Activated T-helper 2 cell treated with anti-CD3 and anti-CD28 coated beads, Interferon-gamma antibody, Interleukin-2, Interleukin-4, amounts not matched to agents 10 μg/mL and 5 μg/mL and 100 μg/mL, durations not matched to agents 14 hours and 24 hours and 36 hours (primary cell): Measurements from ENCODE around the gene FKBP15. TPM values are rescaled to one million over a fixed set of nuclear protein-coding genes. Genes with fewer than 3 reads are reported as not detected.
A peak's percentile ranks its signal among the peaks of the same experiment; 100 is the strongest.
"Not testable (repeated sequence)": the region's sequence is repeated elsewhere in the genome, so short reads cannot be mapped to it uniquely, and the experiment has no call there.

Source experiments
- DNase-seq: peaks from one replicate; pipeline ENCODE4 v3.0.0; 2021; ENCODE audit warnings: low spot score
- H3K27ac Mint-ChIP-seq: one replicate; pipeline ENCODE4 v1.8.0; 2021; ENCODE audit warnings: mixed read lengths
- H3K27me3 Mint-ChIP-seq: one replicate; pipeline ENCODE4 v1.8.0; 2021; ENCODE audit warnings: low read depth, mixed read lengths
- H3K36me3 Mint-ChIP-seq: one replicate; pipeline ENCODE4 v1.8.0; 2021; ENCODE audit warnings: low read depth, mixed read lengths
- H3K4me1 Mint-ChIP-seq: one replicate; pipeline ENCODE4 v1.8.0; 2021; ENCODE audit warnings: low read depth, mixed read lengths
- H3K4me3 Mint-ChIP-seq: one replicate; pipeline ENCODE4 v1.8.0; 2021; ENCODE audit warnings: low read depth, mild to moderate bottlenecking, moderate library complexity, mixed read lengths
- H3K9me3 Mint-ChIP-seq: one replicate; pipeline ENCODE4 v1.8.0; 2021; ENCODE audit warnings: mixed read lengths
- intact Hi-C: fragments of 100-400 bp; cut with micrococcal nuclease; formaldehyde crosslinking; loops from one replicate; pipeline ENCODE4 v1.15.1; 2023
- total RNA-seq: library from RNA; stranded (reverse); gene quantifications from 2 replicates; pipeline ENCODE4 v1.2.3, GENCODE V29; 2022

Gene FKBP15
- total RNA-seq, 1 donor from 2014 or later, result 40.4 TPM

DNA sequence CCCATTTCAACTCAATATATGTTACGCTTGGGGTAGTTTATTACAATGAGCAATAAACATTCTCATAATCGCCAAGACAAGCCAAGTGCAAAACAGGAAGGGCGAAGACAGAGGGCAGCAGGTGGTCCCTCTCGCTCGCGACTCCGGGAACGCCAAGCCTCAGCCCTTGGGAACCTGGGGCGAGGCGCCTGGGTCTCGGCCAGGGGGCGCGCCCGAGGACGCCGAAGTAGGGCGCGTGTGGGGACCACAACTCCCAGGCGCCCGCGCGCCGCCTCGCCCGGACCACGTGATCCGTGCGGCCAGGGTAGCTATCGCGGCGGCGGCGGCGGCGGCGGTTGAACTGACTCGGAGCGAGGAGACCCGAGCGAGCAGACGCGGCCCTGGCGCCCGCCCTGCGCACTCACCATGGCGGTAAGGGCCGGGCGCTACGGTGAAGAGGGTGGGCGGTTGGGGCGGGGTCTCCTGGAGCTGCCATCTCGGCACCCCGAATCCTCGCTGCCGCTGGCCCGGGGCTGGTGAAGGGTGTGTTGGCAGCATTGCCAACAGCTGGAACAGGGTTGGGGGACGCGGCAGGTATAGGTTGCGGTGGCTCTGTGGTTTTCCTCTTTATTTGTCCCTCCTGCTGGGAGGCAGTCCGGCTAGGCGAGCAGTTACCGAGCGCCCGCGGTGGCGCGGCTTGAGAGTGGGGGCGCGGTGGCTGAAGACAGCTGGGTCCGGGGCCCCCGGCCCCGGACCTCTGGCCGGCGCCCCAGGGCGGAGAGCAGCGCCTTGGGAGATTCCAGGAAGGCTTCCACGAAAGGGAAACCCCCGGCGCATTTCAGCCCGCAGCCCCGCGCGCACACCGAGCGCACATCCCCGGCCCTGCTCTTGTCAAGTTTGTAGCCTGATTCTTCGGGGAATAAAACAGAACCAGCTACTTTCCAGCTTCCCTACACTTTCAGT lies 70.1 kb downstream of the FKBP15 start, which contains the start of gene SLC31A2:
SLC31A2 (plus strand) TSS at position 338 of the 942 bp plus-strand sequence; CDS start at position 406, 68 bp downstream.
- H3K4me3 Mint-ChIP-seq, result peak within 1 kb of the TSS; percentile 79

DNA sequence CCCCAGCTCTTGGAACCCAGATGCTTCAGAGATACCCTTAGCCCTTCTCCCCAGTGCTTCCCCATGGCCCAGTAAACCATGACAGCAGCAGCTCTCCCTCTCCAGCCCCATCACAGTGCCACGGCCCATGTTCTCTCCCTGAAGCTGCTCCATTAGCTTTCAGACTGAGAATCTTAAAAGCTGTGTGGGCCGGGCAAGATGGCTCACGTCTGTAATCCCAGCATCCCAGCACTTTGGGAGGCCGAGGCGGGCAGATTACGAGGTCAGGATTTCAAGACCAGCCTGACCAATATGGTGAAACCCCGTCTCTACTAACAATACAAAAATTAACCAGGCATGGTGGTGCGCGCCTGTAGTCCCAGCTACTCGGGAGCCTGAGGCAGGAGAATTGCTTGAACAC lies 71.5 kb downstream of the FKBP15 start:
- intact Hi-C loops, H3K9me3 Mint-ChIP-seq: not testable (repeated sequence)

More for the DNA sequence above, 70.1 kb downstream of the FKBP15 start, which contains the start of gene SLC31A2:
- peak; percentile 82 for DNase-seq
- intact Hi-C loops, result loop anchor here (2.0 to 5.0 kb wide), 3 partner anchors 70 to 261 kb away; partner anchors contain the start of genes C9orf43, CDC26, FKBP15 and POLE3
- Mint-ChIP-seq H3K9me3 (no peaks in the 10 kb centered on the region), H3K36me3 (peaks cover 3% of the 10 kb centered on the region), H3K27me3 (peaks cover 11% of the 10 kb centered on the region), H3K4me1 (peaks cover 31% of the 10 kb centered on the region), H3K27ac (peak within 1 kb of the TSS; percentile 42)

DNA sequence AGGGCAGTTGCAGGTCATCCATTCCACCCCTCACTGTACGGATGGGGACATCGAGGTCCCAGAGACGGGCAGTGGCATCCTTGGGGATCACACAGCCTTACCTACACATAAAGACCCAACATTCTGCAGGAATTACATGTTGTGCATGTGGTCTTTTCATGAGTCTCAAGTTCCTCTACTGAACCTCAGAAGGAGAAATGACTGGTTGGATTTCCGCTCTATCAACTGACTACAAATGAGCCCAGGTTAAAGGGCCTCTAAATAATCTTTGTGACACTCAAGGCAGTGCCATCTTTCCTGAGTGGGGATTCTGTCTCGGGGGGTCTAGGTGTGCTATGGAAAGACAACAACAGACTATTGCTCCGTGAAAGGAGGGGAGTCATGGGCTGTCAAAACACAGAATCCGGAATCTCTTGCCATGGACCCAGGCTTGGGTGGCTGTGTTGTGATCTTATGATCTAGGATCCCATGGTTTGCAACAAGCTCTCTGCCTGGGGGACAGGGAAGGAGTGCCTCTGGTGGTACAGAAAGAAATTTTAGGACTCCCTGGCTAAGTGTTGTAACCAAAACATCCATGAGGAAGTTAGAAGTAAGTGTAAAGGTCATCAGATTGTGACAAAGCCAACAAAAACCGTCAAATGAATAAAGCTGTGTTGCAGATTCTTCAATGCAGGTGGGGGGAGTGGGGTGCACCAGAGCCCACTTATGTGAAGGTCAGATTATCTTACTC lies 72.1 kb downstream of the FKBP15 start:
- Mint-ChIP-seq H3K27me3 (peaks cover 25% of the 10 kb centered on the region), H3K4me3 (no peak overlapping the region), H3K4me1 (peaks cover 16% of the 10 kb centered on the region), H3K27ac (no peak overlapping the region), H3K36me3 (peaks cover 3% of the 10 kb centered on the region), H3K9me3 (no peaks in the 10 kb centered on the region)
- DNase-seq, result no peak
- intact Hi-C loops, result no loop called here

More for the DNA sequence above, 71.5 kb downstream of the FKBP15 start:
- DNase-seq, H3K27ac Mint-ChIP-seq, H3K36me3 Mint-ChIP-seq, H3K4me3 Mint-ChIP-seq: not testable (repeated sequence)
- Mint-ChIP-seq H3K27me3 (peaks cover 24% of the 10 kb centered on the region), H3K4me1 (peaks cover 17% of the 10 kb centered on the region)

DNA sequence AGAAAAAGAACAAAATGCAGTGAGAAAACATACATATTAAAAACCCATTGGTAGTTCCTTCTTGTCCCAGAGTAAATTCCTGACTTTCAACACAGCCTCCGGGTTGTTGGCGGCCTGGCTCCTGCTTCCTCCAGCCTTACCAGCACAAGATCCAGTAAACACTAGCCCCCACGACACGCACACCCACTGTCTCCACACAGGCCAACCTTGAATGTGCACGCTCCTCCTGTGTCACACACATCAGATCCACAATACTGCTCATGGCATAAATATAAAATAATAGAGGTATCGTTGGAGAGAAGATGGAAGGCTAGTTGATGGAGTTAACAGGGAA lies 72.7 kb downstream of the FKBP15 start:
- no peak overlapping the region for H3K27ac Mint-ChIP-seq
- peaks cover 3% of the 10 kb centered on the region for H3K36me3 Mint-ChIP-seq
- no peak for DNase-seq
- peaks cover 25% of the 10 kb centered on the region for H3K27me3 Mint-ChIP-seq
- H3K4me3 Mint-ChIP-seq, result no peak overlapping the region
- intact Hi-C loops, result no loop called here
- no peaks in the 10 kb centered on the region for H3K9me3 Mint-ChIP-seq
- H3K4me1 Mint-ChIP-seq, result peaks cover 16% of the 10 kb centered on the region

DNA sequence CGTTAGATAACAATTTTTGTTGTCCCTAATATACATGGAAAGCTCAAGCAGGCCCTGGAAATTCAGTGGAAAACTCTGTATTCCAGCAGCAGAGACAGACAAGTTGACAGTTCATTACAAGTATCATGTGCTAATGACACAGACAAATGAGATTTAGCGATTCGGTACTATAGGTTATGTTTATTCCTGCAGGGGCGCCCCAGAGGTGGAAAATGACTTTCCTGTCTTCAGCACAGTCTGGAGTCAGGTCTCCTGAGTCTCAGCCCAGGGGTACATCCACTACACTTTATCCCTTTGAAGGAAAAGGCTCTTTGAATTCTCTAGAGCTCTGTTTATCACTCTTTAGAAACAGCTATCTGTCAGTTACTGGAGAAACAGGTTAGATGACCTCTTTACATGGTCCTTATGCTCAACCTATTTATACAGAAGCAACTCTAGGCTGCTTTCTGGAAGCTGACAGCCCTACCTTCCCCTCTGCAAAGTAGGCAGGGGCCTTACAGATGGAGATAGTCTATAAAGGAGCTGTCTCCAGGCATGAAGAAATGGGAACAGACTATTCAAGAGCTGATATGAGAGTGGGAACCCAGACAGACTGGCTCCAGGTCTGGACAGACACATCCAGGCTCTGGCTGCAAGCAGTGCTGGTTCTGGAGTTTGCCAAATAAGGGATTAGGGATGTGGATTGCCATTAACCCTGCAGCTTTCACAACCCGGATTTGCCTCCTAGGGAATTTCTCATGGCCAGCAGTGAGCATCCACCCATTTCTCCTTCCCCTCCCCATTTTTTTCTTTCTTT lies 77.4 kb downstream of the FKBP15 start:
- no peak for DNase-seq
- H3K27me3 Mint-ChIP-seq, result peaks cover 20% of the 10 kb centered on the region
- no peak overlapping the region for H3K4me3 Mint-ChIP-seq
- H3K4me1 Mint-ChIP-seq, result peaks cover 5% of the 10 kb centered on the region
- intact Hi-C loops, result no loop called here
- no peaks in the 10 kb centered on the region for H3K36me3 Mint-ChIP-seq
- no peak overlapping the region for H3K27ac Mint-ChIP-seq
- H3K9me3 Mint-ChIP-seq, result peaks cover 8% of the 10 kb centered on the region

DNA sequence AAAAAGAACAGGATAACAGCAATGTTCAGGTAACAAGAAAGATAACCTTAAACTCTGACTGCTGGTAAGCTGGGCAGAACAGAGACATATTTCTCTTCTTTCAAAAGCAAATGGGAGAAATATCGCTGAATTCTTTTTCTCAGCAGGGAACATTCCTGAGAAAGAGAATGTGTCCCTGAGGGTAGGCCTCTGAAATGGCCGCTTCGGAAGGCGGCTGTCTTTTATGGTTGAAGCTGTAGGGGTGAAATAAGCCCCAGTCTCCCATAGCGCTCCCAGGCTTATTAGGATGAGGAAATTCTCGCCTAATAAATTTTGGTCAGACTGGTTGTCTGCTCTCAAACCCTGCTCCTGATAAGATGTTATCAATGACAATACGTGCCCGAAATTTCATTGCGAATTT lies 80.2 kb downstream of the FKBP15 start:
- DNase-seq, H3K27ac Mint-ChIP-seq, H3K4me1 Mint-ChIP-seq, H3K9me3 Mint-ChIP-seq, intact Hi-C loops, H3K36me3 Mint-ChIP-seq, H3K4me3 Mint-ChIP-seq: not testable (repeated sequence)
- peaks cover 17% of the 10 kb centered on the region for H3K27me3 Mint-ChIP-seq

DNA sequence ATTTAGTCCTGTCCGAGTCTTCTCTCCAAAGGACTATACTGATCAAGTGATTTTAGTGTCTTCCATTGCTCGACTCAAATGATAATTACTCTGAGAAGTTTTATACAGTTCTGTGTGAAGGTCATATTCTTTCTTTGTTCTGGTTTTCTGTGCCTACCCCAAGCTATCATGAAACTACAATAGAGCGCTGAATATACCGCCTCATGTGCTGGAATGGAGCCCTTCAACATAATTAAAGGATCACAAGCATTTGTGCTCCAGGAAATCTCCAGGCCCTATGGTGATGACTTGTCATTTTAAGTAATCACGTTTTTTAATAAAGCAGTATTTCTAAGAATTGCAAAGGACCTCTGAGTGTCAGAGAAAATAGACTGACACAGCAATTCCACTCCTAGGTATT lies 81.1 kb downstream of the FKBP15 start:
- H3K4me1 Mint-ChIP-seq, result peaks cover 7% of the 10 kb centered on the region
- intact Hi-C loops, result no loop called here
- H3K4me3 Mint-ChIP-seq, result no peak overlapping the region
- H3K27me3 Mint-ChIP-seq, result peaks cover 12% of the 10 kb centered on the region
- no peaks in the 10 kb centered on the region for H3K36me3 Mint-ChIP-seq
- H3K27ac Mint-ChIP-seq, result no peak overlapping the region
- no peak for DNase-seq
- H3K9me3 Mint-ChIP-seq, result peaks cover 8% of the 10 kb centered on the region

DNA sequence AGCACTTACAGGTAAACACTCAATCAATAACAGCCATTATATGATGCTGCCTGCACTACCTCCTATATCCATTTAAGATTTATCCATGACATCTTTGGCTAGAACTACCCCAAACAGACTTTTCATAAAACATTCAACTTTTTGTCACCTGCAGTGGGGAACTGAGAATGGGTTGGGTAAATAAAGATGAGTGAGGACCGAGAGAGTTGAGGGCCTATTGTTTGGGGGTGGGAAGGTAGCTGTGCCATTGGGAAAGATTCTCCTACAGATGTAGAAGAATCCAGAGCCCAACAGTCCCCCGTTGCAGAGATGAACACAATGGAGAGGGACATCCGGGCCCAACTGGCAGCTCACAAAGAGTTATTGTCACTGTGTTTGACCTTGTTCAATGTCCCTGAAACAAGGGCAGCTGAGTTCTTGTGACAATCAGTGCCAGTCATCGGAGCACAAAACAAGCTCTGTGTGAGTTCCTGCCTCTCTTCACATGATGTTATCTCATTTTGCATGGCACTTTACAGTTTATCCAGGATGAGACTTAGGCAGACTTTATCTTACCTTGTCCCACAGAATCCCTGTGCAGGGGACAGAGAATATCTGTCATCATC lies 81.8 kb downstream of the FKBP15 start:
- DNase-seq, result no peak
- intact Hi-C loops, result no loop called here
- no peaks in the 10 kb centered on the region for H3K36me3 Mint-ChIP-seq
- H3K4me1 Mint-ChIP-seq, result peaks cover 7% of the 10 kb centered on the region
- no peak overlapping the region for H3K27ac Mint-ChIP-seq
- H3K4me3 Mint-ChIP-seq, result no peak overlapping the region
- peaks cover 8% of the 10 kb centered on the region for H3K9me3 Mint-ChIP-seq
- peaks cover 8% of the 10 kb centered on the region for H3K27me3 Mint-ChIP-seq

DNA sequence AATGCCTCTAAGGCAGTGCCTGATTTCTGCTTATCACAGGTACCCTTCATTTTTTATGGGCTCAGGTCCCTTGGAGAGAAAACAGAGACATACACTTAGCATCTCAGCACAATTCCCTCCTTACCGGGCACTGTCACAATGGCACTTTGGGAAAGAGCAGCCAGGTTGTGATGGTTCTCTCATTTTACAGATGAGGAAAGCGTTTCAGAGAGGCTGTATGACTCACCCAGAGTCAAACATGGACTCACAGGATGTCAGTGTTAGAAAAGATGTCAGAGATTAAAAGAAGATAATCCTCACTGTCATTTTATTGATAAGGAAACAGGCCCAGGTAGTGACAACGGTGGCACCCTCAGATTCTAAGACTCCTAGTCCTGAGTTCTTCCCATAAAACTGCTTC lies 82.3 kb downstream of the FKBP15 start:
- intact Hi-C loops, result no loop called here
- H3K9me3 Mint-ChIP-seq, result peaks cover 8% of the 10 kb centered on the region
- peaks cover 7% of the 10 kb centered on the region for H3K4me1 Mint-ChIP-seq
- no peak overlapping the region for H3K4me3 Mint-ChIP-seq
- H3K27me3 Mint-ChIP-seq, result peaks cover 8% of the 10 kb centered on the region
- H3K36me3 Mint-ChIP-seq, result no peaks in the 10 kb centered on the region
- no peak for DNase-seq
- H3K27ac Mint-ChIP-seq, result no peak overlapping the region

DNA sequence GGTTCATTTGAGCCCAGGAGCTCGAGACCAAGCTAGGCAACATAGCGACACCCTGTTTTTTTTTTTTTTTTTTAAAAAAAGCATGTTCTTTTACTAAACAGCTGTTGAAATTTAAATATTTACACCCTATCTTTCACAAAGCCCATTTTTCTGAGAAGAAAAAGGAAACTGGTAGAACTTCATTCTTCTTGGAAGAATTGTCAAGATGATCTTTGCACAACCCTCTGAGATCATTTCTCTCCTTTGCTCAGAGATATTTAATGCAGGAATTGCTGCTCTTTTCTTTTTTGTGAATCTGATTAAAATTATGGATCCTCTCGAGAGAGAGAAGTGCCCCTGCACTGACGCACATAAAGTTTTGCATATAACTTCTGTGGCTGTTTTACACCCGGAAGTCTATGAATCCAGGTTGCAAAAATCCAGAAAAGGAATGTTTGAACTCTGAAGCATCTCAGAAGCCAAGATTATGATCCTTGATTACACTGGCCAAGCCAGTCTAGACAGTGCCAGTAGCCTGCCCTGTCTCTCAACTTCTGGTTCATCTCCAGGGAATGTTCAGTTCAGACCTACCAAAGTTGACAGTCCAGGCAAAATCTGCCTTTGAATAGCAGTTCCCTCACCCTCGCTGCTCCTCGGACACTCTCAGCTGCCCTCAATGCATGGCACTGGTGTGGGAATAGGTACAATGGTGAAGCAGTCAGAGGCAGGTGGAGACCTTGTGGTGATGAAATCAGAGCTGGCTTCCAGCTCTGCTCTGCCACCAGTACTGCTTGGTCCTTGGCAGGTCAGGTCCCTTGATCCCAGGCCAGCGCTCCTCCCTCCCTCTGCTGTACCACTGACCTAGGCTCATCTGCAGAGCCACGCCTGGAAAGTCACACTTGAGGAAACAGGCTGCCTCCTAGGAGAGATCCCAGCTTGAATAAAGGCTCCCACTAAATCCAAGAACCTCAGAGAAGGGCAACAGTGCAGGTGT lies 83.6 kb downstream of the FKBP15 start:
- no peak overlapping the region for H3K4me3 Mint-ChIP-seq
- intact Hi-C loops, result no loop called here
- no peak overlapping the region for H3K27ac Mint-ChIP-seq
- H3K9me3 Mint-ChIP-seq, result peaks cover 5% of the 10 kb centered on the region
- H3K4me1 Mint-ChIP-seq, result peaks cover 7% of the 10 kb centered on the region
- no peak for DNase-seq
- no peaks in the 10 kb centered on the region for H3K36me3 Mint-ChIP-seq
- peaks cover 10% of the 10 kb centered on the region for H3K27me3 Mint-ChIP-seq

DNA sequence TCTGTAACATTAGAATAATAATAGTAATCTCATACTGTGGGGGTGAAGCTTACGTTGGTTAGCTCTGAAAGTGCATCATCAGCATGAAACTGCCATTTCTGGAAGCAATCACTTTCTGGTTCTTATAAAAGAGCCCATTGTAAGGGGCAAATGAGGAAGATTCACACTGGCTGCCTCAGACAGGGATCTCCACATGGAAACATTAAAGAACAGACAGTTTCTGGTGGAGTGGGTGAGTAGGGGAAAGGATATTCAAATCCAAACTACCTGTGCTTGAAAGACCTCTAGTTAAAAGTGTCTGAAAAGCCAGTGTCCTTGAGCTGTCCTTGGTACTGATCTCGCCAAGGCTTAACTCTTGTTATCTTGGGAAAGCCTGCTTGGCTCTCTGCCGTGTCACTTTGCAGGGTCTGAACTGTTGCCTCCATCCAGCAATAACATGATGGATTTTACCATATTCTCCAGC lies 89.4 kb downstream of the FKBP15 start:
- Mint-ChIP-seq H3K36me3 (no peaks in the 10 kb centered on the region), H3K4me1 (no peaks in the 10 kb centered on the region), H3K4me3 (no peak overlapping the region), H3K9me3 (no peaks in the 10 kb centered on the region), H3K27ac (no peak overlapping the region), H3K27me3 (peaks cover 14% of the 10 kb centered on the region)
- intact Hi-C loops, result no loop called here
- DNase-seq, result no peak
